HFFc6 (cell line): ENCODE data around the gene STIL. TPM values are rescaled to one million over a fixed set of nuclear protein-coding genes. Genes with fewer than 3 reads are reported as not detected.

Source experiments
- DNase-seq: peaks from one replicate; pipeline ENCODE4 v3.0.0-alpha.2; 2018
- H3K27ac Mint-ChIP-seq: 2 replicates; pipeline ENCODE4 v1.8.0; 2020; ENCODE audit warnings: mild to moderate bottlenecking, mixed read lengths
- H3K27me3 Mint-ChIP-seq: 2 replicates; pipeline ENCODE4 v1.8.0; 2021; ENCODE audit warnings: mild to moderate bottlenecking, moderate library complexity, mixed read lengths; ENCODE audit not compliant: insufficient read depth
- H3K36me3 Mint-ChIP-seq: 2 replicates; pipeline ENCODE4 v1.8.0; 2021; ENCODE audit warnings: low read depth, mixed read lengths
- H3K4me1 Mint-ChIP-seq: 2 replicates; pipeline ENCODE4 v1.8.0; 2020; ENCODE audit warnings: low read depth, mixed read lengths
- H3K4me3 Mint-ChIP-seq: 2 replicates; pipeline ENCODE4 v1.8.0; 2020; ENCODE audit warnings: mild to moderate bottlenecking, moderate library complexity, mixed read lengths
- H3K9me3 Mint-ChIP-seq: 2 replicates; pipeline ENCODE4 v1.8.0; 2020; ENCODE audit warnings: mild to moderate bottlenecking, mixed read lengths
- CTCF ChIP-seq: fragments of 200-600 bp; sonication (generic); IDR thresholded peaks from 2 replicates; pipeline ENCODE4 v1.5.0; 2021; ENCODE audit warnings: antibody characterized with exemption, mild to moderate bottlenecking
- total RNA-seq, 6 experiments: library from RNA; stranded (reverse); fragmentation: NEBNext Ultra II Directional; extraction: Animal tissue kit (Norgen Biotek cat#: 25700); gene quantifications; 2 replicates in 1 of 6; 3 replicates in 5 of 6; pipeline ENCODE4 v1.2.3, GENCODE V29; 2021

Gene STIL
- total RNA-seq, 6 experiments from 2014 or later: 7.9 to 16.0 (median 13.6) TPM

DNA sequence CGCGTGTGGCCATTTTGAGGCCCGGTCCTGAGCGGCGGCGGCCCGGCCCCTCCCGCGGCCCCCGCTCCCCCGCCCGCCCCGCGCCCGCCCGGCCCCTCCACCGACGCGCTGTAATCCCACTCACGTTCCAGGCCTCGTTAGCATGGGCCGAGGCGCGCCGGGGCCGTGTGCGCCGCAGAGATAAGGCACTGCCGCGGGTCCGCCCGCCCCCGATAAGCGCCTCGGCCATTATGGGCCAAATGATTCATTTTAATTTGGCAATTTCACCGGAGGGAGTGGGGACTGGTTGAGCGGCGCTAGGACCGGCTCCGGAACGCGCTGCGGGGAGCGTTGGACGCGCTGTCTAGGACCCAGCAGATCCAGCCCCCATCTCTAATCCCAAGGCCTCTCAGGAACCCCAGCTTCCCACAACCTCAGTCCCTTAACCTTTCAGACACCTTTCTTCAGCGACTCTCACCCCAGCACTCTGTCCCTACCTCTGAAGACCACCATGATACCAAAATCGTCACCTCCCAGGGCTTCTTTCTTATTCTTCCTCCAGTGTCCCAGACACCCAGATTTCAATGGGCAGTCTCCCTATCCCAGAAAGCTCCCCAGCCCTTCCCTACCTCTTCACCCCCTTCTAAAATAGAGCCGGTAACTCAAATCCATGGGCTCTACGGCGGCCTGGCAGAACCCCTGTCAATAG is 81.6 kb downstream of the STIL start, which contains the start of gene TAL1:
Gene TAL1 (minus strand): TSS at position 39 of the 688 bp plus-strand sequence. CDS start 6,337 bp downstream, outside the sequence.
- Mint-ChIP-seq H3K4me1 (peaks cover 6% of the 10 kb centered on the region), H3K9me3 (peaks cover 7% of the 10 kb centered on the region; the same call in 1 of the 2 replicates), H3K36me3 (peaks cover 5% of the 10 kb centered on the region; the same call in 1 of the 2 replicates), H3K27me3 (peaks cover 71% of the 10 kb centered on the region), H3K4me3 (no peak within 1 kb of the TSS; the same call in 1 of the 2 replicates), H3K27ac (no peak within 1 kb of the TSS)
- TF ChIP-seq CTCF: no peak
- no peak for DNase-seq

DNA sequence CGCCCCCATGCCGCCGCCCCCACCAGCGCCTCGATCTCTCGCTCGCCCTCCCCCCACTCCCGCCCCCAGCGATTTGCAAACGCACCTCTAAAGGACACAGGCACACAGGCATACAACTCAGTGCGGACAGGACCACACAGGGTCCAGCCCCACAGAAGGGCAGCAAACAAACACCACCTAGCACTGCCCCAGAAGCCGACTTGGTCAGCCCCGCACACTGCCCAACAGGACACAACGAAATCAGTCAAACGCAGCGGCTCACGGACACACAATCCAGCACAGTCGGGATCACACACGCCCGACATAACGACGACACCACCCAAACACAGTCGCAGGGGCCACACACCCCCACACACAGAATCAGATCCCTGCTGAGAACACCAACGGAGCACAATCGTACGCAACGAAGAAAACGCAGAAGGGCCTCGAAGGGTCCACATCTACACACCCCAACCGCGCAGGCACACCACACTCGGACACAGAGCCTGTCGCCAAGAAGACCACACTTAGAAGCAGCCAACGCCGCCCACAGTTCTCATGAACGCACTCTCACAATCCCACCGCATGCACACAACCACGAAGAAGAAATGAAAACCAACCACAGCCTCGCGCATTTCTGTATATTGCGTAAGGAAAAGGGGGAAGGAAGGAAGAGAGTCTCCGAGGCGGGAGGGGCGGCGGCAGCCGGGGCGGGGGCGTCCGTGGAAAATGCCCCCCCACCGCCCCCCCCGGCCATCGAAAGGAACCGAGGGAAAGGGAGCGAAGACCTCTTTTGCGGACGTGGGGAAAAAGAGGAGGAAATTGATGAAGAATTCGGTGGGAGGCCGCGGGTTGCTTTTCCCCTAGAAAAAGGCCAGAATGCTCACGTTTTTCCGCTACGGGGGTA is 82.4 kb downstream of the STIL start:
- Mint-ChIP-seq H3K27me3 (peaks cover 78% of the 10 kb centered on the region), H3K36me3 (peaks cover 5% of the 10 kb centered on the region; the same call in 1 of the 2 replicates), H3K9me3 (peaks cover 7% of the 10 kb centered on the region; the same call in 1 of the 2 replicates), H3K4me3 (no peak overlapping the region; the same call in 1 of the 2 replicates), H3K27ac (no peak overlapping the region), H3K4me1 (peaks cover 6% of the 10 kb centered on the region)
- no peak for TF ChIP-seq CTCF
- no peak for DNase-seq

GRCh38 chr1:47230692-47231300 is 83.2 kb downstream of the STIL start:
- Mint-ChIP-seq H3K9me3 (peaks cover 7% of the 10 kb centered on the region; the same call in 1 of the 2 replicates), H3K27me3 (peaks cover 82% of the 10 kb centered on the region), H3K4me3 (no peak overlapping the region), H3K36me3 (peaks cover 5% of the 10 kb centered on the region; the same call in 1 of the 2 replicates), H3K4me1 (peaks cover 6% of the 10 kb centered on the region), H3K27ac (no peak overlapping the region)
- DNase-seq: no peak
- TF ChIP-seq CTCF: no peak

- no peak for DNase-seq
- Mint-ChIP-seq H3K36me3 (peaks cover 5% of the 10 kb centered on the region; the same call in 1 of the 2 replicates), H3K4me1 (peaks cover 6% of the 10 kb centered on the region), H3K27me3 (peaks cover 83% of the 10 kb centered on the region), H3K4me3 (no peak overlapping the region), H3K9me3 (peaks cover 7% of the 10 kb centered on the region; the same call in 1 of the 2 replicates), H3K27ac (no peak overlapping the region)
- no peak for TF ChIP-seq CTCF
Observed at GRCh38 chr1:47229886-47230691, 83.9 kb downstream of the STIL start.
